SU-DHL-6 (cell line): ENCODE data around the gene SST.

Experiments
- H2AFZ ChIP-seq: fragments of 200-600 bp; sonication (generic); 2 replicates; pipeline ENCODE4 v1.6.1; 2014; ENCODE audit warnings: low read depth, mild to moderate bottlenecking, moderate library complexity, mixed read lengths, antibody characterized with exemption, low read length; ENCODE audit not compliant: severe bottlenecking
- H3F3A ChIP-seq: fragments of 200-600 bp; shearing (Covaris generic); 2 replicates; pipeline ENCODE4 v1.6.0; 2016; ENCODE audit warnings: antibody characterized with exemption, mild to moderate bottlenecking; ENCODE audit not compliant: insufficient read depth
- H3K27ac ChIP-seq: fragments of 200-600 bp; sonication (generic); 2 replicates; pipeline ENCODE4 v1.5.1; 2016; ENCODE audit warnings: low read depth, mild to moderate bottlenecking, low read length, moderate library complexity, mixed read lengths
- H3K27me3 ChIP-seq: fragments of 200-600 bp; sonication (generic), shearing (Covaris generic); 2 replicates; pipeline ENCODE4 v1.6.0; 2014; ENCODE audit warnings: mild to moderate bottlenecking, low read length
- H3K36me3 ChIP-seq: fragments of 200-600 bp; sonication (generic); 2 replicates; pipeline ENCODE4 v1.6.1; 2014; ENCODE audit warnings: mild to moderate bottlenecking, low read length, mixed read lengths
- H3K4me2 ChIP-seq: fragments of 300-600, 200-600 bp; shearing (Covaris generic), sonication (generic); 2 replicates; pipeline ENCODE4 v1.6.0; 2014; ENCODE audit warnings: low read length, low read depth, mild to moderate bottlenecking; ENCODE audit not compliant: poor library complexity, severe bottlenecking
- H3K4me3 ChIP-seq: fragments of 200-600 bp; sonication (generic); 2 replicates; pipeline ENCODE4 v1.5.1; 2014; ENCODE audit warnings: antibody characterized with exemption, low read length, mild to moderate bottlenecking, mixed read lengths; ENCODE audit not compliant: insufficient read depth, poor library complexity, severe bottlenecking
- H3K79me2 ChIP-seq: fragments of 200-600 bp; sonication (generic); 2 replicates; pipeline ENCODE4 v1.6.1; 2014; ENCODE audit warnings: mild to moderate bottlenecking, low read length, moderate library complexity; ENCODE audit not compliant: insufficient read depth
- H3K9ac ChIP-seq: fragments of 200-600 bp; sonication (generic); 2 replicates; pipeline ENCODE4 v1.7.0; 2014; ENCODE audit warnings: mild to moderate bottlenecking, low read length
- H3K9me2 ChIP-seq: fragments of 200-600 bp; sonication (generic); replicated peaks from 2 replicates; pipeline ENCODE4 v1.6.1; 2014; ENCODE audit warnings: low read length; ENCODE audit not compliant: insufficient read depth
- H3K9me3 ChIP-seq: fragments of 200-600 bp; sonication (generic); 2 replicates; pipeline ENCODE4 v1.6.1; 2014; ENCODE audit warnings: low read length, mixed read lengths; ENCODE audit not compliant: insufficient read depth
- H4K20me1 ChIP-seq: fragments of 200-600 bp; sonication (generic); 2 replicates; pipeline ENCODE4 v1.6.1; 2014; ENCODE audit warnings: low read depth, mild to moderate bottlenecking, antibody characterized with exemption, low read length, moderate library complexity, mixed read lengths
- CTCF ChIP-seq: fragments of 200-600 bp; sonication (generic); IDR thresholded peaks from one replicate; pipeline ENCODE4 v1.5.1; 2017; ENCODE audit warnings: antibody characterized with exemption, mild to moderate bottlenecking, low read length, moderate library complexity; ENCODE audit not compliant: insufficient read depth, poor library complexity, severe bottlenecking
- EZH2phosphoT487 ChIP-seq: fragments of 200-600 bp; sonication (generic), shearing (Covaris generic); conservative IDR thresholded peaks from 2 replicates; pipeline ENCODE4 v1.6.1; 2018; ENCODE audit warnings: mild to moderate bottlenecking, antibody characterized with exemption, low read length, moderate library complexity, mixed read lengths

The SST gene

GRCh38 chr3:187696021-187696420, 25.8 kb upstream of the SST start:
- TF ChIP-seq EZH2phosphoT487 (no peak), CTCF (no peak)
- H3K9me3 ChIP-seq, result no peaks in the 10 kb centered on the region
- H3K36me3 ChIP-seq, result no peaks in the 10 kb centered on the region
- H3K9ac ChIP-seq, result no peak overlapping the region
- no peak overlapping the region for H3K27ac ChIP-seq
- H3K9me2 ChIP-seq, result no peaks in the 10 kb centered on the region
- H4K20me1 ChIP-seq, result no peaks in the 10 kb centered on the region
- H3K4me3 ChIP-seq, result no peak overlapping the region
- H3K27me3 ChIP-seq, result no peaks in the 10 kb centered on the region
- H3K4me2 ChIP-seq, result no peak overlapping the region
- no peaks in the 10 kb centered on the region for H3F3A ChIP-seq
- H2AFZ ChIP-seq, result no peak overlapping the region
- H3K79me2 ChIP-seq, result no peaks in the 10 kb centered on the region

DNA sequence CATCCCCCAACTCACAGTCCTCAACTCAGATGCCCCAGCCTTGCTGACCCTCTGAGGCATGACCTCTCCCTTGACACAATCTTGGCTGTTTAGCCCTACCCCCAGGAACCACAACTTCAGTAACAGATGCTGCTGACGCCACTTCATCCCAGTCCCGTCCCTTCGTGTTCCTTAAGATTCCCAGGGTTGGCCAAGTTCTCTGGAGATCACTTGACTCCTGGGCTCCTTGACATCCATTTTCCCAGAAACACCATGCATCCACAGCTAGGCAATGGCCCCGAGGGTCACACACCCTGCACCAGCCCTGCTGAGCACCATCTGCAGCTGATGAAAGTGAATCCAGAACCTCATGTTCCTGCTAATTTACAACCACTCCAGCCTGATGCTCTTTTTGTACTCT, 25.3 kb upstream of the SST start:
- no peak overlapping the region for H3K4me2 ChIP-seq
- H3K4me3 ChIP-seq, result no peak overlapping the region
- H4K20me1 ChIP-seq, result no peaks in the 10 kb centered on the region
- no peak overlapping the region for H3K9ac ChIP-seq
- H3K9me2 ChIP-seq, result no peaks in the 10 kb centered on the region
- no peaks in the 10 kb centered on the region for H3K36me3 ChIP-seq
- no peaks in the 10 kb centered on the region for H3K79me2 ChIP-seq
- H3K27me3 ChIP-seq, result no peaks in the 10 kb centered on the region
- no peak for TF ChIP-seq CTCF
- no peak overlapping the region for H2AFZ ChIP-seq
- H3K9me3 ChIP-seq, result no peaks in the 10 kb centered on the region
- no peaks in the 10 kb centered on the region for H3F3A ChIP-seq
- H3K27ac ChIP-seq, result no peak overlapping the region

DNA sequence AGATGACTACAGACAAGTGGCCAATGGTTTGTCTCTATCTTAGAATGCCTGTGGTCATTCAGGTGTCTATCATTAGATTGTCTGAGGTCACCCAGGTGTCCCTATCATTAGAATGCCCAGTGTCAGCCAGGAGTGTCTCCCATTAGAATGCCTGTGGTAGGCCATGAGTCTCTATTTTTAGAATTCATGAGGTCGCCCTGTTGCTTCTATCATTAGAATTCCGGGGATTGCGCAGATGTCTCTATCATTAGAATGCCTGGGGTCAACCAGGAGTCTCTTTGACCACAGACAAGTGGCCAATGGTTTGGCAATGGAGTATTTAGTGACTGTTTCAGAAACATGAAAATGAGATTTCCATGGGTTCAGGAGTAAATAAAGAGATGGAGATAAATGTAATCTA, 24.6 kb upstream of the SST start:
- no peak overlapping the region for H2AFZ ChIP-seq
- H3F3A ChIP-seq, result no peaks in the 10 kb centered on the region
- H3K27ac ChIP-seq, result no peak overlapping the region
- H3K9me3 ChIP-seq, result no peaks in the 10 kb centered on the region
- no peak overlapping the region for H3K4me2 ChIP-seq
- TF ChIP-seq CTCF (no peak), EZH2phosphoT487 (no peak)
- no peaks in the 10 kb centered on the region for H3K9me2 ChIP-seq
- H3K36me3 ChIP-seq, result no peaks in the 10 kb centered on the region
- no peaks in the 10 kb centered on the region for H3K27me3 ChIP-seq
- no peak overlapping the region for H3K4me3 ChIP-seq
- no peaks in the 10 kb centered on the region for H3K79me2 ChIP-seq
- H3K9ac ChIP-seq, result no peak overlapping the region
- no peaks in the 10 kb centered on the region for H4K20me1 ChIP-seq

DNA sequence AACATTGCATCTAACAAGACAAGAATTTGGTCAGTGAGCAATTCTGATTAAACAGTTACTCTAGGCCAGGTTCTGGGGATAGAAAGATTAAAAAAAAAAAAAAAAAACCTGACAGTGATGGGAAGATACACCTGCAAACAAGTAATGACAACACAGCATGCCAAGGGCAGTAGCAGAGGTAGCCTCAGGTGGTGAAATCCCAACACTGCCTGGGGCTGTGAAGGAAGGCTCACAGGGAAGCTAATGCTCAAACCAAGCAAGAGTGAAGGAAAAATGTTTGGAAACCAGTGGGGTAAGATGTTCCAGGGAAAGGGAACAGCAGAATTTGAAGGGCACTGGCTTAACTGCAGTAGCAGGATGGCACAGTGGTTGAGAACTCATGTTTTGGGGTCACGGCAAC, 23.2 kb upstream of the SST start:
- H3K36me3 ChIP-seq, result no peaks in the 10 kb centered on the region
- no peak overlapping the region for H3K4me3 ChIP-seq
- no peaks in the 10 kb centered on the region for H4K20me1 ChIP-seq
- H3K4me2 ChIP-seq, result no peak overlapping the region
- H3K9me2 ChIP-seq, result no peaks in the 10 kb centered on the region
- no peaks in the 10 kb centered on the region for H3K27me3 ChIP-seq
- no peaks in the 10 kb centered on the region for H3K79me2 ChIP-seq
- TF ChIP-seq EZH2phosphoT487 (no peak), CTCF (no peak)
- H3K27ac ChIP-seq, result no peak overlapping the region
- no peaks in the 10 kb centered on the region for H3F3A ChIP-seq
- no peaks in the 10 kb centered on the region for H3K9me3 ChIP-seq
- H2AFZ ChIP-seq, result no peak overlapping the region
- H3K9ac ChIP-seq, result no peak overlapping the region
